HUDEP-2 (cell line): ENCODE data around the gene GNB1.
"Not testable (repeated sequence)": the region's sequence is repeated elsewhere in the genome, so short reads cannot be mapped to it uniquely, and the experiment has no call there.

Experiments
- DNase-seq, 76 experiments: peaks; one replicate each; lab custom pipeline; 2025; ENCODE audit not compliant: unreplicated experiment in 76 of 76; lab: John Stamatoyannopoulos, UW

Gene GNB1

GRCh38 chr1:1890506-1891348 lies at the start of gene GNB1:
GNB1 (minus strand) TSS chr1:1891087; CDS start chr1:1825453, 65,634 bp downstream.
- DNase-seq: peak in 71 of 76 experiments; percentile 17 to 91 (median 77)

GRCh38 chr1:1940123-1940425 lies 49.2 kb upstream of the GNB1 start:
- no peak for DNase-seq

DNA sequence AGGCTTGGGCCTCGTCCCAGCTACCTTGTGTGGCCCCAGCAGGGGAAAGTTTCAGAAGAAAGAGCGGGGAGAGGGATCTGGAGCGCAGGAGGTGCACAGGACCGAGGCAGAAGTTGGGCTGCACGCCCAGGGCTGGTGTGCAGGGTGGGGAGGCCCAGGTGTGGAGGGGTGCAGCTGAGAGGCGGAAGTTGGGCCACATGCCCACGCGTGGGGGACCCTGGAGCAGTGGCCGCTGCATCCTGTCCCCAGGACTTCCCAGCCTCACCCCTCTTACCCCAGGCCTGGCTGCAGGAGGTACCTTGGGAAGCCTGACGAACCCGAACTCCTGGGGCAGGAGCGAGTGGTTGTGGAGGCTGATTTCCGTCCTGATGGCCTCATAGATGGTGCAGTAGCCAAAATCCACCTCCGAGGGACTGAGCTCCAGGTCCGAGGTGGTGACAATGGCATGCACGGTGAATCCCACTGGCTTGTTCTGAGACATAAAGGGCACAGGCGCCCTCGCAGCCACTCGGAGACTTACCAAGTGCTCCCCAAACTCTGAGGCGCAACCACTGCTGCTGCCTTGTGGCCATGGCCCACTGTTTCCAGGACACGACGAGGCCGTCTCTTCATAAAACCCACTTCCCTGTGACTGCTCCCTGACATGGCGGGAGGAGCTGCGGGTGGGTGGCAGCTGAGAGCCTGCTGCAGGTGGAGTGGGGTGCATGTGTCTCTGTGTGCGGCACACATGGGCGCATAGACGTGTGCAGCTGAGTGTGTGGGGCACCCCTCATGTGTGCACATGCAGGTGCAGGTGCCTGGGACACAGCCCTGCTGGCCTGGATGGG lies 48.6 kb upstream of the GNB1 start:
- DNase-seq: no peak

GRCh38 chr1:1938613-1939295 lies 47.9 kb upstream of the GNB1 start:
- DNase-seq: no peak

DNA sequence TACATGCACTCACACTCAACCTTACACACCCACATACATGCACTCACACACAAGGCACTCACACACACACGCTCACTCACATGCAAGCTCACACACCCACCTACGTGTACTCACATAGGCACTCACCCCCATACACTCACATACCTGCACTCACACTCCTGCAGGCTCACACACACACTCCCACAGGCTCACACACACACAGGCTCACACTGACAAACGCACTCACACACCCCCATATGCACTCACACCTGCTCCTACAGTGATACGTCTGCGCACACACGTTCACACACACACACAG lies 47.3 kb upstream of the GNB1 start:
- DNase-seq: no peak

DNA sequence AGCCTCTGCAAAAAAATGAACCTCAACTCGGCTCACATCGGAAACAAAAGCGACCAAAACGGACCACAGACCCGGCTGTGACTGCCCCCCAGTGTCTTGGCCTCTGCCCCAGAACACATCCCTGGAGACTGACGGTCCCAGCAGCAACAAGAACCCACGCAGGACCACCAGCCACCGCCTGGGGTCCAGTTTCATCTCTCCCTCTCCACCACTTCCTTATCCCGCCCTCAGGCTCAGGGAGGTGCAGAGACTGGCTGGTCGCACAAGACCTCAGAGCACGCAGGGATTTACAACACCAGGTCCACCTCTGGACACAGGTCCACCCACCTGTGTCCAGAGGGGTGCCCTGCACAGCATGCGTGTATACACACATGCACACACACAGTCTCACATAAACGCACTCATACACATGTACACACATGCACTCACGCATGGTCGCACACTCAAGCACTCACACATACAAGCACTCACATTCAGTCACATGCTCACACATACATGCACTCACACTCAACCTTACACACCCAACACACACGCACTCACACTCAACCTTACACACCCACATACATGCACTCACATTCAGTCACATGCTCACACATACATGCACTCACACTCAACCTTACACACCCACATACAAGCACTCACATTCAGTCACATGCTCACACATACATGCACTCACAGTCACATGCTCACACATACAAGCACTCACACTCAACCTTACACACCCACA lies 46.8 kb upstream of the GNB1 start:
- DNase-seq: no peak

GRCh38 chr1:1937061-1937460 lies 46.2 kb upstream of the GNB1 start:
- DNase-seq: no peak

- DNase-seq: not testable (repeated sequence)
Measured at GRCh38 chr1:1934848-1935247, 44.0 kb upstream of the GNB1 start.

- no peak for DNase-seq
Measured at GRCh38 chr1:1929639-1930545, 39.0 kb upstream of the GNB1 start.

GRCh38 chr1:1929102-1929638 lies 38.3 kb upstream of the GNB1 start:
- no peak for DNase-seq

DNA sequence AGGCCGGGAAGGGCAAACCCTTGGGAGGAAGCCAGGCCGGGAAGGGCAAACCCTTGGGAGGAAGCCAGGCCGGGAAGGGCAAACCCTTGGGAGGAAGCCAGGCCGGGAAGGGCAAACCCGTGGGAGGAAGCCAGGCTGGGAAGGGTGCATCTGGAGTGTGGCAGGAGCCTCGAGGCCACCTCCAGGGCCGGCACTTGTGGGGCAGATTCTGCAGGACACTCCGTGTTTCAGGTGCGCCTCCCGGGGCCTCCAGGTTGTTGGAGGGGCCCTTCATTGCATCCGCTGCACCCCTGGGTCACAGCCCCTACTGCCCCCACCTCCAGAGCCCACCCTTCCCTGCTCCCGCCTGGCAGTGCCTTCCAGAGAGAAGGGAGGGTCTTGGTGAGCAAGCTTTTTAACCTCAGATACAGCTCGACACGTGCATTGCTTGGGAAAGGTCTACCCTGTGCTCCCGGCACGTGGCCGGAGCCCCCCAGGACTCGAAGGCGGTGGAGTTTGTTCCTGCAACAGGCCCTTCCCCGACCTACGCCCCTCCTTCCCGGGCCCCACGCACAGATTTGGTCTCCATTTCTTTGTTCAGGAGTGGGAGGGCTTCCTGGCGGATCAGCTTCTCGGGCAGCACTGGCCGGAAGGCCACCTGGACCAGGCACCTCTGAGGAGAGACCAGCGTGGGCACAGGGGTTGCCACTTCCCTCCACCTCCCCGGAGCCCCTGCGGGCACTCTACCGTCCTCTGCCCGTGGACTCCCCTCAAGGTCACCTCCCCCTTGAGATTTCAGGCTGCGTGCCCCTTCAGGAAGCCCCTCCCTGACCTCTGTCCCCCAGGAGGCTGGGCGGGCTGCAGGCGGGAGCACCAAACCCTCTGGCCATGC lies 37.6 kb upstream of the GNB1 start:
- no peak for DNase-seq

DNA sequence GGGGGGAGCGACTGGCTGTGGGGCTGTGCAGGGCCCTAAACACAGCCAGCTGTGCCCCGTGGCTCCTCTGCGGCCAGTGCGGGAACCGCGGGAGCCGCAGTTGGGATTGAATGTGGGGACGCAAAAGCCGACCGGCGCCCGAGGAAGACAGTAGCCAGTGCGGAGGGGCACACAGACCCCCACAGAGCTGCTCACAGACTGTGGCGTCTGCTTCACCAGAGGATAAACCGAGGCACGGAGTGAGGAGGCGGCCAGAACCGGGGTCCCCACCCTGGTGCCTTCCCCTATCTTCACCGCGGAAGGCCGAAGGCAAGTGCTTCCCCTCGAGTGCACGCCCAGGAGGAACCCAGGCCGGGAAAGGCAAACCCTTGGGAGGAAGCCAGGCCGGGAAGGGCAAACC lies 36.9 kb upstream of the GNB1 start:
- DNase-seq: no peak

DNA sequence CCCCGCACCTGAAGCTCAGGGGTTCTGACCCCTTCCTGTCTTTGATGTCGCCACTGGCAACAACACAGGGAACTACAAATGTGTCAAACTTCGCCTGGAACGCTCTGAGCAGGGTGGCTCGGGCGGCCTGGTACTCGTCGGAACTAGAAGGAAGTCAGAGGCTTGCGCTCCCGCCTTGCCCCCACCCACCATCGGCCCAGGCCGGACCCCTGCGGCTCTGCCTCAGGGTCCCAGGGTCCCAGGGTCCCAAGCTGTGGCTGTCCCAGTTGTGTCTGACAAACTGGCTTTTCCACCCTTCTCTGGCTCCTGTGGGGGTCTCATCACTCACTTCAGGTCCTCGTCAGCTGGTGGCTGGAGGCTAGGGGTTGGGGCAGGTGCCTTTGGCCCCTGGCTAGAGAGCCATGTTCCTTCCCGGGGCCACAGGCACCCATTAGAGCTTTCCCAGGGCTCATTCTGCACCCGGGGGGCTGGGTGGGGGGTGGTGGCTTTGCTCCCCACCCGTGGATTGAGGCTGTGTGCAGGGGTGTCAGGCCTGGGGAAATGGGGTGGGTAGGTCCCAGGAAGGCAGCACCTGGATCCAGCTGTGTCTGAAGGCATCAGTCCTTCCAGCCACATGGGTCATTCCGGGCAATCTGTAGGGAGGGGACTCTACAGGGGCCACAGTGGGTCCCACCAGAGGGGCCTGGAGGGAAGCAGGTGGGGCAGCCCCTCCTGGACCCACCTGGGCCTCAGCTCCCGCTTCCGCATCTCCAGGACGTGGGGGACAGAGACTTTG lies 36.2 kb upstream of the GNB1 start:
- no peak for DNase-seq

GRCh38 chr1:1926346-1926811 lies 35.5 kb upstream of the GNB1 start:
- no peak for DNase-seq

- no peak for DNase-seq
Measured at GRCh38 chr1:1925437-1926345, 34.8 kb upstream of the GNB1 start.

GRCh38 chr1:1924849-1925248 lies 34.0 kb upstream of the GNB1 start:
- DNase-seq: no peak

DNA sequence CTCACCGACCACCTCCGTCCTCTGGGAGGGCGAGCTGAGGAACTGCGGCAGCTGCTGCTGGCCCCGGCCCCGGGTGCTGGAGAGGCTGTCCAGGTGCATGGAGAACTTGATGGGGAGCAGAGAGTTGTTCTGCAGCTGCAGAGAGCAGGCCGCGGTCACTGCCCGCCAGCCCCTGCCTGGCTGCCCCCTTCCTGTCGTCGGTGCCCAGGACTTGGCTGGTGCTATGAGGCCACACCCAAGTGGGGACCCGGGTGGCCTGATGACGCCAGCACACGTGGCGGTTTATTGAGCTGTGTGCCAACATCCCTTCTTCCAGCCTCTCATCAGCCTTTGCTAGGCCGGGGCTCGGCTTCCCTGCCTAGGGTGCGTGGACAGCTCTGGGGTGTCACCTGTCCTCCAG lies 33.5 kb upstream of the GNB1 start:
- no peak for DNase-seq
